Measurements from ENCODE around the gene TIMM10B. TPM values are rescaled to one million over a fixed set of nuclear protein-coding genes. Genes with fewer than 3 reads are reported as not detected.
A peak's percentile ranks its signal among the peaks of the same experiment; 100 is the strongest.

Gene TIMM10B
- total and polyA plus RNA-seq, 2 of the 4 experiments (the other 2 are of a cell fraction): 24.7 to 27.1 TPM

DNA sequence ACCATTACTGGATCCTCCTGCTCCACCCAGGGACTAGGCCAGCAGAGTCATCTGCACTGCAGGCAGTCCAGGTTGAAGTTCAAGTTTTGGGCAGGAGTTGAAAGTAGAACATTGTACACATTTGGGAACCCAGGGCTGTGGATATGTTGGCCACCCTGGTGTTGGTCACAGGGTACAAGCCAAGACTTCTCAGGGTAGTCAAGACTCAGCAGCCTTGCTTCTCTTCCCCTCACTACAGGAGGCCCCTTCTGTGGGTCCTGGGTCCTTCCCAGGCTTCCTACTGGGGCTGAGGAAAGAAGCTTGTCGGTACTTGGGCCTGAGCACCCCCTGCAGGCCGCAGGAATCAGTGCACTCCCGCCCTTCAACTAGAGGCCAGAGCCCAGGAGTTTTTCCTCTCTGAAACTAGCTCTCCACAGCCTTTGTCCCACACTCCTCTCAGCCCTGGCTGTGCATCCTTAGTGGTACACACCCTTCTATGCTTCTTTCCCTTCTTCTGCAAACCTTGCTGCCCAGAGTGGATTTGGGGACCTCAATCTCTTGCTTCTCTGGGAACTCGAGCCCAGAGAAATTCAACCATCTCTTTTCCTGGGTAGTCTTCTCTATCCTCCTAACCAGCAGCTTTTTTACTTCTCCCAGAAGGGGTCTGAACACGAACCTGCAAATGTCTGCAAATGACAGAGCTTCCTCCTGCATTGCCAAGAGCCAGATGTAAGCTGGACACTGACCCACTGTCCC lies 37.9 kb upstream of the TIMM10B start:
- H2AFZ ChIP-seq (replicated peaks; ENCODE audit: low read length, poor library complexity): no peak overlapping the region
- H4K8ac ChIP-seq (ENCODE audit: low read depth in 2 of 2, low read length in 2 of 2): no peak overlapping the region
- BruUV-seq (replicated peaks): no TSS peak
- no peak overlapping the region for H3K18ac ChIP-seq (ENCODE audit: low read depth, low read length)
- CTCF ChIA-PET: interaction anchor here (0.5 to 6.7 kb wide), 13 partner anchors 9 to 213 kb away, joined by 3 to 107 read pairs (median 5); partner anchors contain the start of gene APBB1
- no peak overlapping the region for H3K9ac ChIP-seq (ENCODE audit: low read depth, low read length)
- H3K27ac ChIP-seq (ENCODE audit: insufficient read depth, low read length): no peak overlapping the region
- H3K79me1 ChIP-seq (ENCODE audit: low read depth in 1 of 2, low read length in 2 of 2): no peaks in the 10 kb centered on the region
- intact Hi-C loops (cut with micrococcal nuclease) (loop anchor here (1.0 kb wide), 1 partner anchor 64 kb away; no protein-coding TSS in a partner anchor), in situ Hi-C loops (cut with MboI; ENCODE audit: low sequenced_read_pairs) (loop anchor here (5.0 kb wide), 1 partner anchor 61 kb away; no protein-coding TSS in a partner anchor), dilution Hi-C loops (cut with HindIII; ENCODE audit: low sequenced_read_pairs, unreplicated experiment) (no loop called here)
- WGBS, 2 experiments (ENCODE audit: extremely low coverage in 2 of 2, insufficient read length in 1 of 2): 43% methylated on average over 2 of the region's 5 CpGs; no CpG with 5 or more reads in 1 of the 2 experiments
- no peak overlapping the region for H3K4me3 ChIP-seq (ENCODE audit: insufficient read depth, low read depth, low read length)
- ATAC-seq (ENCODE audit: low read depth): peak; percentile 98
- no peak overlapping the region for H2BK15ac ChIP-seq (ENCODE audit: low read depth, low read length)
- no peaks in the 10 kb centered on the region for H3K9me3 ChIP-seq (ENCODE audit: control insufficient read depth, insufficient read depth, low read length)
- H3K27me3 ChIP-seq (ENCODE audit: control insufficient read depth, insufficient read depth, low read length): no peaks in the 10 kb centered on the region
- no peak overlapping the region for H2BK20ac ChIP-seq (ENCODE audit: low read depth, low read length)
- no peak overlapping the region for H3K14ac ChIP-seq (replicated peaks; ENCODE audit: low read depth, low read length)
- DNase-seq: peak; percentile 50
- no peaks in the 10 kb centered on the region for H3K9me1 ChIP-seq (ENCODE audit: insufficient read depth, low read length)
- no peak overlapping the region for H3K4me2 ChIP-seq (ENCODE audit: low read depth, low read length)
- no peak overlapping the region for H2AK9ac ChIP-seq (replicated peaks; ENCODE audit: low read depth, low read length, poor library complexity)
- no peaks in the 10 kb centered on the region for H3K4me1 ChIP-seq (ENCODE audit: control insufficient read depth, insufficient read depth, low read length)
- no peak overlapping the region for H4K5ac ChIP-seq (ENCODE audit: low read depth, low read length)
- no peak overlapping the region for H3K23ac ChIP-seq (ENCODE audit: low read depth, low read length)
- H2BK5ac ChIP-seq (ENCODE audit: low read depth, low read length, poor library complexity, severe bottlenecking): no peak overlapping the region
- H3K4ac ChIP-seq (ENCODE audit: low read depth, low read length): no peak overlapping the region
- H4K91ac ChIP-seq (ENCODE audit: insufficient read depth, low read depth, low read length): no peak overlapping the region; the same call in 1 of the 2 replicates
- no peak overlapping the region for H2BK120ac ChIP-seq (ENCODE audit: low read depth, low read length)
- peaks cover 2% of the 10 kb centered on the region; the same call in 1 of the 2 replicates for H3K36me3 ChIP-seq (ENCODE audit: control insufficient read depth, insufficient read depth, low read length)
- POLR2A ChIA-PET (ENCODE audit: unreplicated experiment): interaction anchor here (0.8 to 1.8 kb wide), 2 partner anchors 56 to 64 kb away, joined by 5 to 6 read pairs; no protein-coding TSS in a partner anchor
- no peaks in the 10 kb centered on the region for H4K20me1 ChIP-seq (ENCODE audit: insufficient read depth, low read length)
- no peak overlapping the region for H3K56ac ChIP-seq (ENCODE audit: extremely low read depth, insufficient read depth, low read length)
- H2AK5ac ChIP-seq (ENCODE audit: low read depth, low read length): no peak overlapping the region
- no peak; the same call in 1 of the 2 replicates for TF ChIP-seq MAZ (IDR thresholded peaks at IDR 0.05; ENCODE audit: borderline replicate concordance, low read depth, low read length)
- TF ChIP-seq MAFK (IDR thresholded peaks at IDR 0.05; ENCODE audit: low read depth, low read length): no peak
- peak; percentile 80 for TF ChIP-seq RAD21 (IDR thresholded peaks at IDR 0.05; ENCODE audit: low read length)
- TF ChIP-seq CHD1 (IDR thresholded peaks at IDR 0.05; ENCODE audit: low read depth, low read length): no peak
- TF ChIP-seq NFE2L2 (IDR thresholded peaks at IDR 0.05; ENCODE audit: low read depth, low read length): no peak
- TF ChIP-seq, protein P1, sequence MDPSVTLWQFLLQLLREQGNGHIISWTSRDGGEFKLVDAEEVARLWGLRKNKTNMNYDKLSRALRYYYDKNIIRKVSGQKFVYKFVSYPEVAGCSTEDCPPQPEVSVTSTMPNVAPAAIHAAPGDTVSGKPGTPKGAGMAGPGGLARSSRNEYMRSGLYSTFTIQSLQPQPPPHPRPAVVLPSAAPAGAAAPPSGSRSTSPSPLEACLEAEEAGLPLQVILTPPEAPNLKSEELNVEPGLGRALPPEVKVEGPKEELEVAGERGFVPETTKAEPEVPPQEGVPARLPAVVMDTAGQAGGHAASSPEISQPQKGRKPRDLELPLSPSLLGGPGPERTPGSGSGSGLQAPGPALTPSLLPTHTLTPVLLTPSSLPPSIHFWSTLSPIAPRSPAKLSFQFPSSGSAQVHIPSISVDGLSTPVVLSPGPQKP (IDR thresholded peaks at IDR 0.05; ENCODE audit: borderline replicate concordance, low read depth, low read length): no peak
- TF ChIP-seq, protein P2, sequence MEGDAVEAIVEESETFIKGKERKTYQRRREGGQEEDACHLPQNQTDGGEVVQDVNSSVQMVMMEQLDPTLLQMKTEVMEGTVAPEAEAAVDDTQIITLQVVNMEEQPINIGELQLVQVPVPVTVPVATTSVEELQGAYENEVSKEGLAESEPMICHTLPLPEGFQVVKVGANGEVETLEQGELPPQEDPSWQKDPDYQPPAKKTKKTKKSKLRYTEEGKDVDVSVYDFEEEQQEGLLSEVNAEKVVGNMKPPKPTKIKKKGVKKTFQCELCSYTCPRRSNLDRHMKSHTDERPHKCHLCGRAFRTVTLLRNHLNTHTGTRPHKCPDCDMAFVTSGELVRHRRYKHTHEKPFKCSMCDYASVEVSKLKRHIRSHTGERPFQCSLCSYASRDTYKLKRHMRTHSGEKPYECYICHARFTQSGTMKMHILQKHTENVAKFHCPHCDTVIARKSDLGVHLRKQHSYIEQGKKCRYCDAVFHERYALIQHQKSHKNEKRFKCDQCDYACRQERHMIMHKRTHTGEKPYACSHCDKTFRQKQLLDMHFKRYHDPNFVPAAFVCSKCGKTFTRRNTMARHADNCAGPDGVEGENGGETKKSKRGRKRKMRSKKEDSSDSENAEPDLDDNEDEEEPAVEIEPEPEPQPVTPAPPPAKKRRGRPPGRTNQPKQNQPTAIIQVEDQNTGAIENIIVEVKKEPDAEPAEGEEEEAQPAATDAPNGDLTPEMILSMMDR (conservative IDR thresholded peaks at IDR 0.05; ENCODE audit: low read depth, low read length): peak; percentile 79
- TF ChIP-seq, protein P3, sequence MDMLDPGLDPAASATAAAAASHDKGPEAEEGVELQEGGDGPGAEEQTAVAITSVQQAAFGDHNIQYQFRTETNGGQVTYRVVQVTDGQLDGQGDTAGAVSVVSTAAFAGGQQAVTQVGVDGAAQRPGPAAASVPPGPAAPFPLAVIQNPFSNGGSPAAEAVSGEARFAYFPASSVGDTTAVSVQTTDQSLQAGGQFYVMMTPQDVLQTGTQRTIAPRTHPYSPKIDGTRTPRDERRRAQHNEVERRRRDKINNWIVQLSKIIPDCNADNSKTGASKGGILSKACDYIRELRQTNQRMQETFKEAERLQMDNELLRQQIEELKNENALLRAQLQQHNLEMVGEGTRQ (IDR thresholded peaks at IDR 0.05; ENCODE audit: low read depth, low read length): no peak
- peak; percentile 84 for TF ChIP-seq SMC3 (IDR thresholded peaks at IDR 0.05; ENCODE audit: low read depth, low read length)
- TF ChIP-seq BHLHE40 (IDR thresholded peaks at IDR 0.05; ENCODE audit: low read depth, low read length): no peak
- no peak for TF ChIP-seq FOS (IDR thresholded peaks at IDR 0.05; ENCODE audit: low read depth, low read length)
- no peak for TF ChIP-seq RFX5 (IDR thresholded peaks at IDR 0.05; ENCODE audit: low read depth, low read length)
- TF ChIP-seq MXI1 (IDR thresholded peaks at IDR 0.05; ENCODE audit: borderline replicate concordance, low read depth, low read length): no peak
- TF ChIP-seq CEBPB (IDR thresholded peaks at IDR 0.05; ENCODE audit: low read depth, low read length): no peak

All from IMR-90 (cell line).